Measurements from ENCODE around the gene SCN9A.

DNA sequence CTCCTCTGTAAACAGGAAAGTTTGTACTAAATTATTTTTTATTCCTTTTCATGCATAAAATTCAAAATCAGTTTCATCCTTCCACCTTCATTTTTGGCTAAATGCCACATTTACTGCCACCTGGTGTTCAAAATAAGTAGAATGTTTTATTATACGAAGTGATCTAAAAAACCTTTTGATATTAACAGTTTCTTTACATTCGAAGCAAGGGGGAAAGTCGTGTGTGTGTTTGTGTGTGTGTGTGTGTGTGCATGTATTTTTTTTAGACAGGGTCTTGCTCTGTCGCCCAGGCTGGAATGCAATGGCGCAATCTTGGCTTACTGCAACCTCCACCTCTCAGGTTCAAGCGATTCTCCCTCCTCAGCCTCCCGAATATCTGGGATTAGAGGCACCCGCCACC is 9.0 kb upstream of the SCN9A start:
- TF ChIP-seq CTCF (conservative IDR thresholded peaks at IDR 0.05 in 1 of 2, IDR thresholded peaks at IDR 0.05 in 1 of 2; ENCODE audit: low read depth in 1 of 2, low read length in 2 of 2) (peak; percentile 31 to 42), EZH2 (IDR thresholded peaks at IDR 0.05; ENCODE audit: low read length, missing control alignments) (no peak)

Data from fibroblast of lung (primary cell).